OCI-LY7 (cell line): ENCODE data around the gene POLR1A. TPM values are rescaled to one million over a fixed set of nuclear protein-coding genes. Genes with fewer than 3 reads are reported as not detected.

ENCODE experiments used
- BruUV-seq: library from RNA; stranded (reverse); fragments of 400-500 nt; replicated peaks from 2 replicates; lab custom pipeline; 2021; lab: Mats Ljungman, UMichigan
- CTCF ChIA-PET: fragments of 300-600 bp; sonication (Branson Sonifier 250); formaldehyde crosslinking; loops from one replicate; lab custom pipeline; 2022; ENCODE audit warnings: antibody characterized with exemption; ENCODE audit not compliant: unreplicated experiment; lab: Charles Lee
- POLR2A ChIA-PET: fragments of 300-600 bp; sonication (Branson Sonifier 250); formaldehyde crosslinking; loops from one replicate; lab custom pipeline; 2022; ENCODE audit warnings: antibody characterized with exemption; lab: Charles Lee
- DNase-seq: peaks from one replicate; pipeline ENCODE4 v3.0.0-alpha.2; 2015; ENCODE audit warnings: low spot score
- H2AFZ ChIP-seq: fragments of 200-600 bp; sonication (generic), shearing (Covaris generic); 2 replicates; pipeline ENCODE4 v1.6.1; 2014; ENCODE audit warnings: mild to moderate bottlenecking, antibody characterized with exemption, low read length, moderate library complexity
- H3K27ac ChIP-seq: fragments of 200-600 bp; sonication (generic); 2 replicates; pipeline ENCODE4 v1.5.1; 2014; ENCODE audit warnings: mixed run types, low read depth, mild to moderate bottlenecking, moderate library complexity, low read length, inconsistent platforms; ENCODE audit not compliant: poor library complexity, severe bottlenecking
- H3K36me3 ChIP-seq: fragments of 200-600 bp; sonication (generic); 2 replicates; pipeline ENCODE4 v1.6.1; 2014; ENCODE audit warnings: mild to moderate bottlenecking, antibody characterized with exemption, low read length, moderate library complexity, mixed read lengths; ENCODE audit not compliant: insufficient read depth
- H3K4me1 ChIP-seq: fragments of 200-600 bp; sonication (generic); 2 replicates; pipeline ENCODE4 v1.5.1; 2014; ENCODE audit warnings: mild to moderate bottlenecking, low read length; ENCODE audit not compliant: insufficient read depth, poor library complexity, severe bottlenecking
- H3K4me2 ChIP-seq: fragments of 200-600 bp; sonication (generic); 2 replicates; pipeline ENCODE4 v1.6.1; 2014; ENCODE audit warnings: mild to moderate bottlenecking, low read length
- H3K4me3 ChIP-seq: fragments of 200-600 bp; sonication (generic); 2 replicates; pipeline ENCODE4 v1.5.1; 2014; ENCODE audit warnings: mild to moderate bottlenecking, low read depth, low read length; ENCODE audit not compliant: poor library complexity, severe bottlenecking
- H3K79me2 ChIP-seq: fragments of 200-600 bp; sonication (generic); 2 replicates; pipeline ENCODE4 v1.6.1; 2016; ENCODE audit warnings: low read depth, mild to moderate bottlenecking, low read length, moderate library complexity, mixed read lengths; ENCODE audit not compliant: insufficient read depth
- H3K9me2 ChIP-seq: fragments of 200-600 bp; sonication (generic); 2 replicates; pipeline ENCODE4 v1.6.1; 2016; ENCODE audit warnings: mild to moderate bottlenecking, low read length, mixed read lengths; ENCODE audit not compliant: insufficient read depth
- H3K9me3 ChIP-seq: fragments of 200-600 bp; sonication (generic); 2 replicates; pipeline ENCODE4 v1.6.1; 2014; ENCODE audit warnings: mild to moderate bottlenecking, mixed run types, low read length, mixed read lengths
- H4K20me1 ChIP-seq: fragments of 200-600 bp; sonication (generic); 2 replicates; pipeline ENCODE4 v1.6.1; 2014; ENCODE audit warnings: mild to moderate bottlenecking, antibody characterized with exemption, low read length, moderate library complexity, mixed read lengths; ENCODE audit not compliant: insufficient read depth
- CTCF ChIP-seq: fragments of 200-600 bp; sonication (generic); conservative IDR thresholded peaks from 2 replicates; pipeline ENCODE4 v1.5.1; 2014; ENCODE audit warnings: mild to moderate bottlenecking, antibody characterized with exemption, low read length, moderate library complexity, mixed read lengths
- EZH2phosphoT487 ChIP-seq: fragments of 200-600 bp; sonication (generic); IDR thresholded peaks from 2 replicates; pipeline ENCODE4 v1.6.1; 2018; ENCODE audit warnings: low read depth, borderline replicate concordance, mild to moderate bottlenecking, mixed run types, antibody characterized with exemption, low read length, moderate library complexity, mixed read lengths
- intact Hi-C: fragments of 100-400 bp; cut with micrococcal nuclease; formaldehyde crosslinking; loops from one replicate; pipeline ENCODE4 v1.10.0; 2022; ENCODE audit not compliant: unreplicated experiment
- total RNA-seq, 2 experiments: library from RNA; depleted of rRNA in 1 of 2; stranded (reverse); fragments of >200 nt in 1 of 2; shearing (Covaris generic) in 1 of 2; gene quantifications; 2 replicates each; pipeline ENCODE4 v1.2.3, GENCODE V29; 2014 to 2022

The POLR1A gene
- total RNA-seq, 2 experiments from 2014 or later: 17.5 to 53.3 TPM

GRCh38 chr2:85990084-85990483 is 115.6 kb downstream of the POLR1A start:
- Histone ChIP-seq H3K9me3 (no peaks in the 10 kb centered on the region), H3K4me2 (no peak overlapping the region), H3K4me1 (peaks cover 15% of the 10 kb centered on the region), H3K9me2 (no peaks in the 10 kb centered on the region), H3K4me3 (no peak overlapping the region), H3K79me2 (no peaks in the 10 kb centered on the region), H2AFZ (no peak overlapping the region), H4K20me1 (no peaks in the 10 kb centered on the region), H3K36me3 (no peaks in the 10 kb centered on the region), H3K27ac (no peak overlapping the region)
- no TSS peak for BruUV-seq
- DNase-seq: no peak
- POLR2A ChIA-PET: no interaction called here
- CTCF ChIA-PET: interaction anchor here (1.0 kb wide), 1 partner anchor 163 kb away, joined by 3 read pairs; no protein-coding TSS in a partner anchor
- intact Hi-C loops: no loop called here
- TF ChIP-seq CTCF (no peak), EZH2phosphoT487 (no peak)

GRCh38 chr2:85989288-85989865 is 116.3 kb downstream of the POLR1A start:
- intact Hi-C loops: no loop called here
- no peak overlapping the region for H2AFZ ChIP-seq
- POLR2A ChIA-PET: interaction anchor here (1.2 kb wide), 1 partner anchor 162 kb away, joined by 3 read pairs; no protein-coding TSS in a partner anchor
- TF ChIP-seq CTCF: no peak
- TF ChIP-seq EZH2phosphoT487: no peak
- H3K79me2 ChIP-seq: no peaks in the 10 kb centered on the region
- no peaks in the 10 kb centered on the region for H3K9me3 ChIP-seq
- CTCF ChIA-PET: no interaction called here
- H3K4me2 ChIP-seq: no peak overlapping the region
- no peak overlapping the region for H3K27ac ChIP-seq
- no peaks in the 10 kb centered on the region for H4K20me1 ChIP-seq
- no peak for DNase-seq
- H3K4me1 ChIP-seq: peaks cover 8% of the 10 kb centered on the region
- H3K36me3 ChIP-seq: no peaks in the 10 kb centered on the region
- no peaks in the 10 kb centered on the region for H3K9me2 ChIP-seq
- no peak overlapping the region for H3K4me3 ChIP-seq
- BruUV-seq: no TSS peak

GRCh38 chr2:85988914-85989270 is 116.8 kb downstream of the POLR1A start:
- Histone ChIP-seq H3K9me2 (no peaks in the 10 kb centered on the region), H3K27ac (no peak overlapping the region), H3K9me3 (no peaks in the 10 kb centered on the region), H3K4me3 (no peak overlapping the region), H3K36me3 (no peaks in the 10 kb centered on the region), H3K4me1 (peaks cover 3% of the 10 kb centered on the region), H3K4me2 (no peak overlapping the region), H3K79me2 (no peaks in the 10 kb centered on the region), H4K20me1 (no peaks in the 10 kb centered on the region), H2AFZ (no peak overlapping the region)
- POLR2A ChIA-PET: interaction anchor here (1.2 kb wide), 1 partner anchor 161 kb away, joined by 3 read pairs; no protein-coding TSS in a partner anchor
- BruUV-seq: no TSS peak
- no peak for TF ChIP-seq EZH2phosphoT487
- TF ChIP-seq CTCF: no peak
- intact Hi-C loops: no loop called here
- CTCF ChIA-PET: no interaction called here
- DNase-seq: no peak
